Measurements from ENCODE around the gene SLC24A4.

The SLC24A4 gene

GRCh38 chr14:92328664-92329255 lies 5.8 kb downstream of the SLC24A4 start:
- 90% methylated on average over 8 of the region's 8 CpGs for WGBS (ENCODE audit: insufficient coverage)
- peak in 1 of 3 donors; percentile 35 for DNase-seq
- peaks cover 0 to 32% (median 23%) of the 10 kb centered on the region in 5 experiments for H3K27me3 ChIP-seq (replicated peaks in 2 of 5; ENCODE audit: control insufficient read depth in 4 of 5, insufficient read depth in 5 of 5, low read length in 4 of 5)
- H3K4me3 ChIP-seq (ENCODE audit: control insufficient read depth in 1 of 7, extremely low read depth in 1 of 7, insufficient read depth in 4 of 7, low read depth in 2 of 7, low read length in 6 of 7): no peak overlapping the region
- ChIA-PET POLR2A (no interaction called here), CTCF (no interaction called here)
- H3K9me3 ChIP-seq (ENCODE audit: control extremely low read depth in 1 of 5, control insufficient read depth in 4 of 5, insufficient read depth in 2 of 5, low read depth in 1 of 5, low read length in 4 of 5): no peaks in the 10 kb centered on the region
- H3K27ac ChIP-seq (ENCODE audit: insufficient read depth in 1 of 2, low read depth in 1 of 2, low read length in 2 of 2, poor library complexity in 1 of 2, severe bottlenecking in 2 of 2): no peak overlapping the region
- peaks cover 0 to 7% (median 3%) of the 10 kb centered on the region in 4 experiments for H3K4me1 ChIP-seq (ENCODE audit: control extremely low read depth in 1 of 4, control insufficient read depth in 4 of 4, insufficient read depth in 4 of 4, low read length in 3 of 4)
- no peaks in the 10 kb centered on the region for H3K36me3 ChIP-seq (ENCODE audit: control insufficient read depth in 4 of 4, insufficient read depth in 4 of 4, low read length in 3 of 4)

GRCh38 chr14:92334050-92334449 lies 11.1 kb downstream of the SLC24A4 start:
- WGBS (ENCODE audit: insufficient coverage): 91% methylated on average over 4 of the region's 4 CpGs
- peaks cover 0 to 4% (median 0%) of the 10 kb centered on the region in 5 experiments for H3K27me3 ChIP-seq (replicated peaks in 2 of 5; ENCODE audit: control insufficient read depth in 4 of 5, insufficient read depth in 5 of 5, low read length in 4 of 5)
- H3K36me3 ChIP-seq (ENCODE audit: control insufficient read depth in 4 of 4, insufficient read depth in 4 of 4, low read length in 3 of 4): no peaks in the 10 kb centered on the region
- ChIA-PET CTCF (no interaction called here), POLR2A (no interaction called here)
- H3K4me3 ChIP-seq (ENCODE audit: control insufficient read depth in 1 of 7, extremely low read depth in 1 of 7, insufficient read depth in 4 of 7, low read depth in 2 of 7, low read length in 6 of 7): no peak overlapping the region
- DNase-seq: no peak
- no peaks in the 10 kb centered on the region for H3K4me1 ChIP-seq (ENCODE audit: control extremely low read depth in 1 of 4, control insufficient read depth in 4 of 4, insufficient read depth in 4 of 4, low read length in 3 of 4)
- H3K9me3 ChIP-seq (ENCODE audit: control extremely low read depth in 1 of 5, control insufficient read depth in 4 of 5, insufficient read depth in 2 of 5, low read depth in 1 of 5, low read length in 4 of 5): no peaks in the 10 kb centered on the region
- H3K27ac ChIP-seq (ENCODE audit: insufficient read depth in 1 of 2, low read depth in 1 of 2, low read length in 2 of 2, poor library complexity in 1 of 2, severe bottlenecking in 2 of 2): no peak overlapping the region

- 96% methylated on average over 4 of the region's 6 CpGs for WGBS (ENCODE audit: insufficient coverage)
- Histone ChIP-seq H3K4me3 (ENCODE audit: control insufficient read depth in 1 of 7, extremely low read depth in 1 of 7, insufficient read depth in 4 of 7, low read depth in 2 of 7, low read length in 6 of 7) (no peak overlapping the region), H3K36me3 (ENCODE audit: control insufficient read depth in 4 of 4, insufficient read depth in 4 of 4, low read length in 3 of 4) (no peaks in the 10 kb centered on the region), H3K4me1 (ENCODE audit: control extremely low read depth in 1 of 4, control insufficient read depth in 4 of 4, insufficient read depth in 4 of 4, low read length in 3 of 4) (no peaks in the 10 kb centered on the region), H3K27me3 (replicated peaks in 2 of 5; ENCODE audit: control insufficient read depth in 4 of 5, insufficient read depth in 5 of 5, low read length in 4 of 5) (peaks cover 0 to 4% (median 0%) of the 10 kb centered on the region in 5 experiments), H3K9me3 (ENCODE audit: control extremely low read depth in 1 of 5, control insufficient read depth in 4 of 5, insufficient read depth in 2 of 5, low read depth in 1 of 5, low read length in 4 of 5) (no peaks in the 10 kb centered on the region), H3K27ac (ENCODE audit: insufficient read depth in 1 of 2, low read depth in 1 of 2, low read length in 2 of 2, poor library complexity in 1 of 2, severe bottlenecking in 2 of 2) (no peak overlapping the region)
- no peak for DNase-seq
- ChIA-PET CTCF (no interaction called here), POLR2A (no interaction called here)
These were observed 13.4 kb downstream of the SLC24A4 start for GRCh38 chr14:92336363-92336762.

GRCh38 chr14:92339426-92339825 lies 16.5 kb downstream of the SLC24A4 start:
- ChIA-PET CTCF (interaction anchor here (0.6 kb wide), 1 partner anchor 16 kb away, joined by 3 read pairs; no protein-coding TSS in a partner anchor), POLR2A (no interaction called here)
- H3K4me1 ChIP-seq (ENCODE audit: control extremely low read depth in 1 of 4, control insufficient read depth in 4 of 4, insufficient read depth in 4 of 4, low read length in 3 of 4): no peaks in the 10 kb centered on the region
- no peaks in the 10 kb centered on the region for H3K36me3 ChIP-seq (ENCODE audit: control insufficient read depth in 4 of 4, insufficient read depth in 4 of 4, low read length in 3 of 4)
- peaks cover 0 to 4% (median 0%) of the 10 kb centered on the region in 5 experiments for H3K27me3 ChIP-seq (replicated peaks in 2 of 5; ENCODE audit: control insufficient read depth in 4 of 5, insufficient read depth in 5 of 5, low read length in 4 of 5)
- no peak overlapping the region for H3K4me3 ChIP-seq (ENCODE audit: control insufficient read depth in 1 of 7, extremely low read depth in 1 of 7, insufficient read depth in 4 of 7, low read depth in 2 of 7, low read length in 6 of 7)
- no peak overlapping the region for H3K27ac ChIP-seq (ENCODE audit: insufficient read depth in 1 of 2, low read depth in 1 of 2, low read length in 2 of 2, poor library complexity in 1 of 2, severe bottlenecking in 2 of 2)
- DNase-seq: no peak
- WGBS (ENCODE audit: insufficient coverage): 95% methylated on average over 10 of the region's 12 CpGs
- H3K9me3 ChIP-seq (ENCODE audit: control extremely low read depth in 1 of 5, control insufficient read depth in 4 of 5, insufficient read depth in 2 of 5, low read depth in 1 of 5, low read length in 4 of 5): no peaks in the 10 kb centered on the region

- 96% methylated on average over 5 of the region's 5 CpGs for WGBS (ENCODE audit: insufficient coverage)
- no peak overlapping the region for H3K27ac ChIP-seq (ENCODE audit: insufficient read depth in 1 of 2, low read depth in 1 of 2, low read length in 2 of 2, poor library complexity in 1 of 2, severe bottlenecking in 2 of 2)
- CTCF ChIA-PET: no interaction called here
These were observed 17.1 kb downstream of the SLC24A4 start for GRCh38 chr14:92340071-92340470.

GRCh38 chr14:92340931-92341330 lies 18.0 kb downstream of the SLC24A4 start:
- no peak for DNase-seq
- POLR2A ChIA-PET: no interaction called here
- no peaks in the 10 kb centered on the region for H3K9me3 ChIP-seq (ENCODE audit: control extremely low read depth in 1 of 5, control insufficient read depth in 4 of 5, insufficient read depth in 2 of 5, low read depth in 1 of 5, low read length in 4 of 5)
- CTCF ChIA-PET: interaction anchor here (1.8 kb wide), 1 partner anchor 11 kb away, joined by 5 read pairs; no protein-coding TSS in a partner anchor
- no peaks in the 10 kb centered on the region for H3K36me3 ChIP-seq (ENCODE audit: control insufficient read depth in 4 of 4, insufficient read depth in 4 of 4, low read length in 3 of 4)
- H3K4me3 ChIP-seq (ENCODE audit: control insufficient read depth in 1 of 7, extremely low read depth in 1 of 7, insufficient read depth in 4 of 7, low read depth in 2 of 7, low read length in 6 of 7): no peak overlapping the region
- H3K4me1 ChIP-seq (ENCODE audit: control extremely low read depth in 1 of 4, control insufficient read depth in 4 of 4, insufficient read depth in 4 of 4, low read length in 3 of 4): no peaks in the 10 kb centered on the region
- 91% methylated on average over 6 of the region's 7 CpGs for WGBS (ENCODE audit: insufficient coverage)
- H3K27me3 ChIP-seq (replicated peaks in 2 of 5; ENCODE audit: control insufficient read depth in 4 of 5, insufficient read depth in 5 of 5, low read length in 4 of 5): peaks cover 0 to 4% (median 0%) of the 10 kb centered on the region in 5 experiments
- no peak overlapping the region for H3K27ac ChIP-seq (ENCODE audit: insufficient read depth in 1 of 2, low read depth in 1 of 2, low read length in 2 of 2, poor library complexity in 1 of 2, severe bottlenecking in 2 of 2)

More at GRCh38 chr14:92340071-92340470, 17.1 kb downstream of the SLC24A4 start:
- no peak for DNase-seq
- no peak overlapping the region for H3K4me3 ChIP-seq (ENCODE audit: control insufficient read depth in 1 of 7, extremely low read depth in 1 of 7, insufficient read depth in 4 of 7, low read depth in 2 of 7, low read length in 6 of 7)
- H3K4me1 ChIP-seq (ENCODE audit: control extremely low read depth in 1 of 4, control insufficient read depth in 4 of 4, insufficient read depth in 4 of 4, low read length in 3 of 4): no peaks in the 10 kb centered on the region
- H3K27me3 ChIP-seq (replicated peaks in 2 of 5; ENCODE audit: control insufficient read depth in 4 of 5, insufficient read depth in 5 of 5, low read length in 4 of 5): peaks cover 0 to 4% (median 0%) of the 10 kb centered on the region in 5 experiments
- H3K9me3 ChIP-seq (ENCODE audit: control extremely low read depth in 1 of 5, control insufficient read depth in 4 of 5, insufficient read depth in 2 of 5, low read depth in 1 of 5, low read length in 4 of 5): no peaks in the 10 kb centered on the region
- H3K36me3 ChIP-seq (ENCODE audit: control insufficient read depth in 4 of 4, insufficient read depth in 4 of 4, low read length in 3 of 4): no peaks in the 10 kb centered on the region
- POLR2A ChIA-PET: no interaction called here

GRCh38 chr14:92341791-92342190 lies 18.8 kb downstream of the SLC24A4 start:
- H3K27ac ChIP-seq (ENCODE audit: insufficient read depth in 1 of 2, low read depth in 1 of 2, low read length in 2 of 2, poor library complexity in 1 of 2, severe bottlenecking in 2 of 2): no peak overlapping the region
- no peak overlapping the region for H3K4me3 ChIP-seq (ENCODE audit: control insufficient read depth in 1 of 7, extremely low read depth in 1 of 7, insufficient read depth in 4 of 7, low read depth in 2 of 7, low read length in 6 of 7)
- no peaks in the 10 kb centered on the region for H3K9me3 ChIP-seq (ENCODE audit: control extremely low read depth in 1 of 5, control insufficient read depth in 4 of 5, insufficient read depth in 2 of 5, low read depth in 1 of 5, low read length in 4 of 5)
- ChIA-PET CTCF (interaction anchor here (1.0 to 1.8 kb wide), 2 partner anchors 10 to 12 kb away, joined by 3 to 5 read pairs; no protein-coding TSS in a partner anchor), POLR2A (no interaction called here)
- H3K36me3 ChIP-seq (ENCODE audit: control insufficient read depth in 4 of 4, insufficient read depth in 4 of 4, low read length in 3 of 4): no peaks in the 10 kb centered on the region
- H3K4me1 ChIP-seq (ENCODE audit: control extremely low read depth in 1 of 4, control insufficient read depth in 4 of 4, insufficient read depth in 4 of 4, low read length in 3 of 4): no peaks in the 10 kb centered on the region
- H3K27me3 ChIP-seq (replicated peaks in 2 of 5; ENCODE audit: control insufficient read depth in 4 of 5, insufficient read depth in 5 of 5, low read length in 4 of 5): peaks cover 0 to 4% (median 0%) of the 10 kb centered on the region in 5 experiments
- DNase-seq: no peak
- over 99% methylated on average over 6 of the region's 6 CpGs for WGBS (ENCODE audit: insufficient coverage)
